GM21786 (cell line): Measurements from ENCODE around the gene STK32B.
"Not testable (repeated sequence)": the region's sequence is repeated elsewhere in the genome, so short reads cannot be mapped to it uniquely, and the experiment has no call there.

ENCODE experiments used
- ATAC-seq: cut with Tn5 transposase; IDR thresholded peaks from one replicate; pipeline ENCODE4 v1.9.1; 2021; ENCODE audit not compliant: unreplicated experiment

The STK32B gene

DNA sequence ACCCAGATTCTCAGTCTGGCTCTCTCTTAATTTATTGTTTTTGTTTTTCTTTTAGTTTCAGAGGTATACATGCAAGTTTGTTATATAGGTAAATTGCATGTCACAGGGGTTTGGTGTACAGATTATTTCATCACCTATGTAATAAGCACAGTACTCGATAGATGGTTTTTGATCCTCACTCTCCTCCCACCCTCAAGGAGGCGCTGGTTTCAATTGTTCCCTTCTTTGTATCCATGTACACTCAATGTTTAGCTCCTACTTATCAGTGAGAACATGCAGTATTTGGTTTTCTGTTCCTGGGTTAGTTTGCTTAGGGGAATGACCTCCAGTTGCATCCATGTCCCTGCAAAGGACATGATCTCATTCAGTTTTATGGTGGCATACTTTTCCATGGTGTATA lies 198.4 kb downstream of the STK32B start:
- ATAC-seq = no peak

GRCh38 chr4:5250536-5250935 lies 199.3 kb downstream of the STK32B start:
- ATAC-seq = not testable (repeated sequence)

DNA sequence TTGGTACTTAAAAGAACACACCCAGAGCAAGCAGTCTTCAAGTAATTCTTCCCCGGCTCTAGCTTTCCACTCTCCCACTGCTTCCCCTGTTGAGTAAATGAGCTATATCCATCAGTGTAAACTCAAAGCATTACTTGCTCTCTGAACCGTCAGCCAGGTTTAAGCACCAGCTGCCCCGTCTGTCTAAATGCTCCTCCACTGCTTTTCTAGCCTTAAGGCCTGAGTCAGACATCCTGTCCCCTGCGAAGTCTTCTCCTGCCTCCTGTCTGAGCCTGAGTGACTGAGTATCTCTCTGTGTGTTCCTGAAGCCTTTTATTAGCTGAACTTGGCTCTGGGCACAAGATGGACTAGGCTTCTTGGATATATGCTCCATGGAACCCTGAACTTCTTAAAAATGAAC lies 205.1 kb downstream of the STK32B start:
- ATAC-seq = no peak

DNA sequence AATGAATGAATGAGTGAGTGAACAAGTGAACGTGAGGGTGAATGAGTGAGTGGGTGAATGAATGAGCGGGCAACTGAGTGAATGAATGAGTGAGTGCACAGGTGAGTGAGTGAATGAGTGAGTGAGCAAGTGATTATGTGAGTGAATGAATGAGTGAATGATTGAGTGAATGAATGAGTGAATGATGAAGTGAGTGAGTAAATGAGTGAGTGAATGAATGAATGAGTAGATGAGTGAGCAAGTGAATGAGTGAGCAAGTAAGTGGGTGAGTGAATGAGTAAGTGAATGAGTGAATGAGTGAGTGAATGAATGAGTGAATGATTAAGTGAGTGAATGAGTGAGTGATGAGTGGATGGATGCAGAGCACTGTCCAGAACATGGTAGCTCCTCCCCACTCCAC lies 205.8 kb downstream of the STK32B start:
- no peak for ATAC-seq

DNA sequence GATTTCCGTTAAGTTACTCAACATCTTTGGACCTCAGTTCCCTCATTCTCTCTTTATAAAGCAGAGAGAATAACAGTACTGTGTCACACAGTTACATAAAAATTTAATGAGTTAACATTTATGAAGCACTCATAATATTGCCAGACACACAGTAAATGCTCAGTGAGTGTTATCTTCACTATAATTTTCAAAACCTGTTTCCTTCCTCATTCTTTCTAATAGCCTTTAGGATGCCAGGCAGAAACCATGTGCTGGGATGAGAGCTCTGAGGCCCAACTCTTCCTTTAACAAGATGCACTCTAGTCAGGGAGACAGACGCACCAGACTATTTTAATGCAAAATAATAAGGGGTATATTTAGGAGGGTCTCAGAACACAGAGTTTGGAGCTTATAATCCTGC lies 208.2 kb downstream of the STK32B start:
- ATAC-seq = no peak

DNA sequence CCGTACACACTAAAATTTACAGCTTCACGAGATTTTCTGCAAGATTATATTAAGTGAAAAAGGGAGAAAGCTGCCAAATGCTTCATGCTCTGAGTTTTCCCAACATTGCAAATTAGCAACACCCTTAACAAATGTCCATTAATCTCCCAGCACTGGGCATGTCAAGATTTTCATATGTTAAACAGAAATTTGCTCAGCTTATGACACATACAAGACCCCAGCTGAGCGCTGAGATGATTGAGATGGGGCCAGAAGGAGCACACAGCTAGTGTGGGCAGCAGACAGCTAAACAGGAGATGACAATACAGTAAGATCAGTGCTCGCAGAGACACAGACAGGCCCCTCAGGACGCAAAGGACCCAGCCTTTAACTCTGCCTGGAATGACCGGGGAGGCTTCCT lies 208.8 kb downstream of the STK32B start:
- no peak for ATAC-seq

DNA sequence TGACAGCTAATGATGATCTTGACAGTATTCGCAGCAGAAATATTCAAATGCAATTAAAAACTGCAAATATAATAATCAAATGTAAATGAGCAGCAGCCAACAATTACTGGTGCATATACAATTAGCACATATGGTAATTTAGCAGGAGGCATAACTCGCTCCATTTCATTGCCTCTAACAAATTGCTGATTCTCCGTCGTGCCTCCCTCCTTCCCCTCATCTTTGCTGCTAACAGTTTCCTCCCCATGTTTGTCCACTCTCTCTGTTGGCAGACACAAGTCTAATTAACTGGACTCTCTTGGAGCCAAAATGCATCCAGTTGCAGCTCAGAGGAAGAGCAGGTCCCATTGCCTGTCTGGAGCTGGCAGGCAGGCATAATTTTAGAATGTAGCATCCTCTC lies 210.6 kb downstream of the STK32B start:
- no peak for ATAC-seq

GRCh38 chr4:5266991-5267390 lies 215.7 kb downstream of the STK32B start:
- ATAC-seq = no peak

DNA sequence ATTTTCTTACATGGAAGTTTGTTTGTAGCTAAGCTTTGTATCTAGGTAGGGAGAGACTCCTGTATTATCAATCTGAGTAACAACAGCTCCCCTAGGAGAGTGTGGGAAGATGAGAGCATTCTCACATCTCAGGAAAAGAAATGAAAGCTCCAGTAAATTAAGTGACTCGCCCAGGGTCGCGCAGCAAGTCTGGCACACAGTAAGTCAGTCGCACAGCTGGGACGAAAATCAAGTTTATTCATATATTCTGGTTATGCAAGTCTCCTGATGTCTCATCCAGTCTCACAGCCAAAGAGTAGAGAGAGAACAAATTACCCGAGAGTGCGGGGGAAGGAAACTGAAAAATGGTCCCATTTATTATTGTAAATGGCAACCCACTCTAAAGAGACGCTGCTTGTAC lies 216.1 kb downstream of the STK32B start:
- ATAC-seq = no peak

DNA sequence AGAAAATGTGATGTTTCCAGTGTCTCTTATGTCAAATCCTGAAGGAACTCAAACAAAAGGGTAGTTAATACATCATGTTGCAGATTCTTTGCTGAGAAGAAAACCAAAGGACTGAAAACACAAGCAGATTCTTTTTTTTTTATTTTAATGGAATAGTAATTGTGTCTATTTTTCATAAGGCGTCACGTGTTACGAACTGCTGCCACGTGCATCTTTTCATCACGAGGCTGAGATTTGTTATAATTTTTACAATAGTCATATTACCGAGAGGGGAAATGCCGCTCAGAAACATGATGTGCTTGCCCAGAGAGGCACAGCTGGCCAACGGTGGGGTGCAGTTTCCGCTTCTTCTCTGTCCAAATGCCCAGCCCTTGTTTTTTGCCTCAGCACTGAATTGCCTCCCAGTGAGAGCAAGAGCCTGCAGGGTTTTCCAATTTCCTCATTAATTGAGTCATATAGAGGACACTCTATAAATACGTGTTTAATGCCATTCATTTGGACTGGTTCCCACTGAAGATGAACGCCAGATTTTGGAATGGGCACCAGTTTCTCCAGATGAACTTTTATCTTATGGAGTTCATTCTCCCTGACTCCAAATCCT lies 225.3 kb downstream of the STK32B start:
- ATAC-seq = no peak

DNA sequence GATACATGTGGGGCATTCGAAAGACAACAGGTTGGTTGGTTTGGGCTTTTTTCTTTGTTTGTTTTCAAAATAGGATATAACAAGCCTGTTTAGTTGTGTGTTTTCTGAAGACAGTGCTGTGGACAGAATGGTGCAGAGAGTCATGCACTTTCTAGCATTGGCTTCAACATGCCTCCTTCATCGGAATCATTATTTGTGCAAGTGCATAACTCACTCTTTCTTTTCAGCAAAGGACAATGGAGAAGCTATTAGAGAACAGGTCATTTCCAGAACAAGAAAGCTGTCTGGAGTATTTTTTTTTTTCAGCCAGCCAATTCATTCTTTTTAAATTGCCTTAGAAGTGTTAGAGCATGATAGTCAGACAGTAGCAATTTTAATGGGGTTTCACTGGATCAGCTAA lies 225.8 kb downstream of the STK32B start:
- ATAC-seq = no peak

DNA sequence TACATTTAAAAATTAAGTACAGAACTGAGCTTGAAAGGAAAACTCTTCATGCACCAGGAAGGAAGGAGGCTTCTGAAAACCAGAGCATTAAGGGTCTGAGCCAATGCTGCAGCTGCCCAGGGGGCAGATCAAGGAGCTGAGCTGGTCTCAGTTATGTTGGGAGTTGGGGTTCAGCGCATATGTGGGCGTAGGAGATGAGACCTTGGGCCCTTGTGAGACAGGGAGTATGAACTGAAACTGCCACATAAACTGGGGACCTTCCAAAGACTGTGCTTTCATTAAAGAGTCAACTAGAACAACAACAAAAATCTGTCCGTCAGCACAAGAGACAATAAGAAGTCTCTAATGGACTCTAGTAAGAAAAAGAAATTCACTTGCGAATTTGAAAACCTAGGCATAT lies 226.9 kb downstream of the STK32B start:
- no peak for ATAC-seq

DNA sequence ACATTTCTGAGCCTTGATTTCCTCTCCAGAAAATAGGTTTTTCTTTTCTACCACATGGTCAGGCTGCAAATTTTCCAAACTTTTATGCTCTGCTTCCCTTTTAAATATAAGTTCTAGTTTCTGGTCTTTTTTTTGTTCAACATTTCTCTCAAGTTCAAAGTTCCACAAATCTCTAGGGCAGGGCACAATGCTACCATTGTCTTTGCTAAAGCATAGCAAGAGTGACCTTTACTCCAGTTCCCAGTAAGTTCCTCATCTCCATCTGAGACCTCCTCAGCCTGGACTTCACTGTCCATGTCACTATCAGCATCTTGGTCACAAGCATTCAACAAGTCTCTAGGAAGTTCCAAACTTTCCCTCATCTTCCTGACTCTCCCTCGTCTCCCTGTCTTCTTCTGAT lies 228.8 kb downstream of the STK32B start:
- ATAC-seq = not testable (repeated sequence)

GRCh38 chr4:5280828-5281227 lies 229.5 kb downstream of the STK32B start:
- no peak for ATAC-seq

- no peak for ATAC-seq
These were observed 232.6 kb downstream of the STK32B start for GRCh38 chr4:5283837-5284236.

- ATAC-seq = no peak
These were observed 233.2 kb downstream of the STK32B start for GRCh38 chr4:5284517-5284916.

- no peak for ATAC-seq
These were observed 240.8 kb downstream of the STK32B start for GRCh38 chr4:5292101-5292500.

DNA sequence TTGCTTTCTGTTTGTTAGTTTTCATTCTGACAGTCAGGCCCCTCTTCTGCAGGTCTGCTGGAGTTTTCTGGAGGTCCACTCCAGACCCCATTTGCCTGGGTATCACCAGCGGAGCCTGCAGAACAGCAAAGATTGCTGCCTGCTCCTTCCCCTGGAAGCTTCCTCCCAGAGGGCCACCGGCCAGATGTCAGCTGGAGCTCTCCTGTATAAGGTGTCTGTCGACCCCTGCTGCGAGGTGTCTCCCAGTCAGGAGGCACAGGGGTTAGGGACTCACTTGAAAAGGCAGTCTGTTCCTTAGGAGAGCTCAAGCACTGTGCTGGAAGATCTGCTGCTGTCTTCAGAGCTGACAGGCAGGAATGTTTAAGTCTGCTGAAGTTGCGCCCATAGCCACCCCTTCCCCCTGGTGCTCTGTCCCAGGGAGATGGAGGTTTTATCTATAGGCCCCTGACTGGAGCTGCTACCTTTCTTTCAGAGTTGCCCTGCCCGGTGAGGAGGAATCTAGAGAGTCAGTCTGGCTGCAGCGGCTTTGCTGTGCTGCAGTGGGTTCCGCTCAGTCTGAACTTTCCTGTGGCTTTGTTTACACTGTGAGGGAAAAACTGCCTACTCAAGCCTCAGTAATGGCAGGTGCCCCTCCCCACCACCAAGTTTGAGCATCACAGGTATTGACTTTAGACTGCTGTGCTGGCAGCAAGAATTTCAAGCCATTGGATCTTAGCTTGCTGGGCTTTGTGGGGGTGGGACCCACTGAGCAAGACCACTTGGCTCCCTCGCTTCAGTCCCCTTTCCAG lies 246.9 kb downstream of the STK32B start:
- not testable (repeated sequence) for ATAC-seq

DNA sequence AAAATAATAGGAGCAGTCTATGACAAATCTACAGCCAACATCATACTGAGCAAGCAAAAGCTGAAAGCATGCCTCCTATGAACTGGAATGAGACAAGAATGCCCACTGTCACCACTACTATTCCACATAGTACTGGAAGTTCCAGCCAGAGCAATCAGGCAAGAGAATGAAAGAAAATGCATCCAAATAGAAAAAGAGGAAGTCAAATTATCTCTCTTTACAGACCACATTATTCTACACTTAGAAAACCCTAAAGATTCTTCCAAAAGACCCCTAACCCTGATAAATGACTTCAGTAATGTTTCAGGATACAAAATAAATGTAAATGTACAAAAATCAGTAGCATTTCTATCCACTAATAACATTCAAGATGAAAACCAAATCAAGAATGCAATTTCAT lies 249.0 kb downstream of the STK32B start:
- ATAC-seq = no peak

DNA sequence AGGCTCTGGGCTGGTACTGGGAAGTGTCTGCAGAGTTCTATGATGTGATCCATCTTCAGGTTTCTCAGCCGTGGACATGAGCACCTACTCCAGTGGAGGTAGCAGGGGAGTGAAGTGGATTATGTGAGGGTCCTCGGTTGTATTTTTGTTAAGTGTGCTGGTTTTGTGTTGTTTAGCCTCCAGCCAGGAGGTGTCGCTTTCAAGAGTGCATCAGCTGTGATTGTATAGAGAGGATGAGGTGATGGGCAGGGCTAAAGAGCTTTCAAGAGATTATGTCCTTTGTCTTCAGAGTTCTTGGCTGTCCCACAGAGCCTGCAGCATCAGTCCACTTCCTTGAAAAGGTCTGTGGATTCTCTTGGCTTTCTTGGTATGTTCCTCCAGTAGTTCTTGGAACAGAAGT lies 256.6 kb downstream of the STK32B start:
- ATAC-seq = no peak

- ATAC-seq = no peak
These were observed 271.0 kb downstream of the STK32B start for GRCh38 chr4:5322321-5322720.

GRCh38 chr4:5330339-5330989 lies 279.2 kb downstream of the STK32B start:
- ATAC-seq = no peak
